Measurements from ENCODE around the gene AIPL1. TPM values are rescaled to one million over a fixed set of nuclear protein-coding genes. Genes with fewer than 3 reads are reported as not detected.

AIPL1 gene
- total RNA-seq, 1 experiment from 2014 or later = not detected

DNA sequence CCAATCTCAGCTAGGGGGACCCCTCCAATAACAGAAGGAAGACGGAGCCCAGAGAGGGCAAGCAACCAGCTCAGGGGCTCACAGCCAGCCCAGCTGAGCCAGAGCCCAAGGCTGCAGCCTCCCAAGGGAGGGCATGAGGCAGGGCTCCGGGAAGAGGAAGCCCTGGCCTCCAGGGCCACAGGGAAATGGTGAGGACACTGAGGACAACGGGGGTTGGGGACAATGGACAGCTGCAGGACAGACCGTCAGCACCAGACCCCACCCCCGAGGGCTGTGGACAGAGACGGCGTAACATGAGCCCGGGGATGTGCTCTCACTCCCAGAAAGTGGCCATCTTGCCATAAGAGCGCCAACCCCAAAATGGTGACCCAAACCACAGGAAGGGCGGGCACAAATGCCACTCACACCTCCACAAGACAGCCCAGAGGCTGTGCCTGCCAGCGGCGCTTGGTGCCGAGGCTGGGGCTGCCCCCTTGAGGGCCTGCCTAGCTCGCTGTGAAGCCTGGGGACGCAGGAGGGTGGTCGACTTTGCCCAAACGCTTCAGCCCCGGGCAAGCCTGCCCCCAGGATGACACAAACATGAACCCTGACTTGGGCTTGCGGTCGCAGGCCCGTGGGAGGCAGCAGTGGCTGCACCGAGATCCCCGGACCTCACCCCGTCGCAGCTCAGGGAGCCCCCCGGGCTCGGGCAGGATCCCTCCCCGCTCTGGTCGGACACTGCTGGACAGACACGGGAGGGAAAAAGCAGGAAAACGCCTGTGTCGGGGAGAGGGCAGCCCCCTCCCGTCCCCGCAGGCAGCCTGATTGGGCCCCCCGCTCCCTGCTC, 19.8 kb upstream of the AIPL1 start:
- TF ChIP-seq FOSL1 (IDR thresholded peaks at IDR 0.05; ENCODE audit: low read depth) (no peak), ELF1 (IDR thresholded peaks at IDR 0.05; ENCODE audit: borderline replicate concordance, low read depth) (no peak), EGR1 (IDR thresholded peaks at IDR 0.05; ENCODE audit: low read depth) (no peak), JUND (IDR thresholded peaks at IDR 0.05) (no peak), POLR2AphosphoS5 (IDR thresholded peaks at IDR 0.05; ENCODE audit: low read depth, low read length) (no peak), EZH2 (IDR thresholded peaks at IDR 0.05) (no peak), EZH2phosphoT487 (IDR thresholded peaks at IDR 0.05; ENCODE audit: borderline replicate concordance) (no peak), CBX3 (IDR thresholded peaks at IDR 0.05; ENCODE audit: low read depth) (no peak), TCF7L2 (IDR thresholded peaks at IDR 0.05; ENCODE audit: borderline replicate concordance, extremely low read depth, insufficient read depth, insufficient read length) (no peak), POLR2A (IDR thresholded peaks at IDR 0.05; ENCODE audit: borderline replicate concordance, extremely low read depth, insufficient read depth, insufficient read length) (no peak), ZFX (IDR thresholded peaks at IDR 0.05) (no peak), CEBPB (IDR thresholded peaks at IDR 0.05; ENCODE audit: low read depth) (no peak), RAD21 (IDR thresholded peaks at IDR 0.05; ENCODE audit: low read depth) (no peak), SIN3A (IDR thresholded peaks at IDR 0.05; ENCODE audit: low read depth) (no peak)
- TF ChIP-seq, protein P1, sequence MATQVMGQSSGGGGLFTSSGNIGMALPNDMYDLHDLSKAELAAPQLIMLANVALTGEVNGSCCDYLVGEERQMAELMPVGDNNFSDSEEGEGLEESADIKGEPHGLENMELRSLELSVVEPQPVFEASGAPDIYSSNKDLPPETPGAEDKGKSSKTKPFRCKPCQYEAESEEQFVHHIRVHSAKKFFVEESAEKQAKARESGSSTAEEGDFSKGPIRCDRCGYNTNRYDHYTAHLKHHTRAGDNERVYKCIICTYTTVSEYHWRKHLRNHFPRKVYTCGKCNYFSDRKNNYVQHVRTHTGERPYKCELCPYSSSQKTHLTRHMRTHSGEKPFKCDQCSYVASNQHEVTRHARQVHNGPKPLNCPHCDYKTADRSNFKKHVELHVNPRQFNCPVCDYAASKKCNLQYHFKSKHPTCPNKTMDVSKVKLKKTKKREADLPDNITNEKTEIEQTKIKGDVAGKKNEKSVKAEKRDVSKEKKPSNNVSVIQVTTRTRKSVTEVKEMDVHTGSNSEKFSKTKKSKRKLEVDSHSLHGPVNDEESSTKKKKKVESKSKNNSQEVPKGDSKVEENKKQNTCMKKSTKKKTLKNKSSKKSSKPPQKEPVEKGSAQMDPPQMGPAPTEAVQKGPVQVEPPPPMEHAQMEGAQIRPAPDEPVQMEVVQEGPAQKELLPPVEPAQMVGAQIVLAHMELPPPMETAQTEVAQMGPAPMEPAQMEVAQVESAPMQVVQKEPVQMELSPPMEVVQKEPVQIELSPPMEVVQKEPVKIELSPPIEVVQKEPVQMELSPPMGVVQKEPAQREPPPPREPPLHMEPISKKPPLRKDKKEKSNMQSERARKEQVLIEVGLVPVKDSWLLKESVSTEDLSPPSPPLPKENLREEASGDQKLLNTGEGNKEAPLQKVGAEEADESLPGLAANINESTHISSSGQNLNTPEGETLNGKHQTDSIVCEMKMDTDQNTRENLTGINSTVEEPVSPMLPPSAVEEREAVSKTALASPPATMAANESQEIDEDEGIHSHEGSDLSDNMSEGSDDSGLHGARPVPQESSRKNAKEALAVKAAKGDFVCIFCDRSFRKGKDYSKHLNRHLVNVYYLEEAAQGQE (IDR thresholded peaks at IDR 0.05; ENCODE audit: low read depth) = no peak
- TF ChIP-seq, protein P2, sequence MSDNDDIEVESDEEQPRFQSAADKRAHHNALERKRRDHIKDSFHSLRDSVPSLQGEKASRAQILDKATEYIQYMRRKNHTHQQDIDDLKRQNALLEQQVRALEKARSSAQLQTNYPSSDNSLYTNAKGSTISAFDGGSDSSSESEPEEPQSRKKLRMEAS (IDR thresholded peaks at IDR 0.05) = no peak
- TF ChIP-seq, protein P3, sequence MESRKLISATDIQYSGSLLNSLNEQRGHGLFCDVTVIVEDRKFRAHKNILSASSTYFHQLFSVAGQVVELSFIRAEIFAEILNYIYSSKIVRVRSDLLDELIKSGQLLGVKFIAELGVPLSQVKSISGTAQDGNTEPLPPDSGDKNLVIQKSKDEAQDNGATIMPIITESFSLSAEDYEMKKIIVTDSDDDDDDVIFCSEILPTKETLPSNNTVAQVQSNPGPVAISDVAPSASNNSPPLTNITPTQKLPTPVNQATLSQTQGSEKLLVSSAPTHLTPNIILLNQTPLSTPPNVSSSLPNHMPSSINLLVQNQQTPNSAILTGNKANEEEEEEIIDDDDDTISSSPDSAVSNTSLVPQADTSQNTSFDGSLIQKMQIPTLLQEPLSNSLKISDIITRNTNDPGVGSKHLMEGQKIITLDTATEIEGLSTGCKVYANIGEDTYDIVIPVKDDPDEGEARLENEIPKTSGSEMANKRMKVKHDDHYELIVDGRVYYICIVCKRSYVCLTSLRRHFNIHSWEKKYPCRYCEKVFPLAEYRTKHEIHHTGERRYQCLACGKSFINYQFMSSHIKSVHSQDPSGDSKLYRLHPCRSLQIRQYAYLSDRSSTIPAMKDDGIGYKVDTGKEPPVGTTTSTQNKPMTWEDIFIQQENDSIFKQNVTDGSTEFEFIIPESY (IDR thresholded peaks at IDR 0.05; ENCODE audit: extremely low read depth, insufficient replicate concordance, low read length) = no peak
- intact Hi-C loops (cut with micrococcal nuclease) = no loop called here
- DNase-seq (ENCODE audit: low read depth, low spot score) (no peak), ATAC-seq (no peak; the same call in 1 of the 2 replicates)
- Histone ChIP-seq H3K79me2 (ENCODE audit: insufficient read depth, low read length) (no peaks in the 10 kb centered on the region), H3K36me3 (ENCODE audit: control insufficient read depth in 1 of 2, insufficient read depth in 2 of 2, low read length in 2 of 2) (peaks cover 0 to 2% of the 10 kb centered on the region in 2 experiments; a peak in 1 of 4 replicates), H3K4me2 (ENCODE audit: low read length) (no peak overlapping the region), H3K9me2 (ENCODE audit: insufficient read depth) (no peaks in the 10 kb centered on the region), H3K27ac (ENCODE audit: low read depth, low read length) (no peak overlapping the region), H3K9ac (ENCODE audit: low read length) (no peak overlapping the region), H3K4me1 (ENCODE audit: control insufficient read depth in 1 of 2, insufficient read depth in 2 of 2, low read length in 2 of 2) (peaks cover 5 to 21% of the 10 kb centered on the region in 2 experiments), H2AFZ (ENCODE audit: low read depth, low read length, poor library complexity, severe bottlenecking) (no peak overlapping the region), H4K20me1 (ENCODE audit: insufficient read depth) (no peaks in the 10 kb centered on the region), H3K4me3 (replicated peaks in 1 of 2; ENCODE audit: low read depth in 1 of 2, low read length in 2 of 2) (no peak overlapping the region), H3K27me3 (ENCODE audit: insufficient read depth, low read length) (no peaks in the 10 kb centered on the region), H3K9me3 (ENCODE audit: control insufficient read depth in 1 of 2, insufficient read depth in 1 of 2, low read depth in 1 of 2, low read length in 2 of 2) (no peaks in the 10 kb centered on the region)
- BruUV-seq (replicated peaks) = no TSS peak
- POLR2A ChIA-PET = no interaction called here
- CTCF ChIA-PET = no interaction called here
- RAD21 ChIA-PET (ENCODE audit: low non-redundant PET in 1 of 2, low total read pairs in 2 of 2, uncharacterized antibody in 2 of 2, unreplicated experiment in 2 of 2) = no interaction called here
